NCI-H1092 treated with DMSO at 0.1 percent for 48 hours (cell line): ENCODE measurements around the gene PLGLB1.
"Not testable (repeated sequence)": the region's sequence is repeated elsewhere in the genome, so short reads cannot be mapped to it uniquely, and the experiment has no call there.

Experiments
- DNase-seq: peaks from one replicate; lab custom pipeline; 2025; lab: John Stamatoyannopoulos, UW

Gene PLGLB1

DNA sequence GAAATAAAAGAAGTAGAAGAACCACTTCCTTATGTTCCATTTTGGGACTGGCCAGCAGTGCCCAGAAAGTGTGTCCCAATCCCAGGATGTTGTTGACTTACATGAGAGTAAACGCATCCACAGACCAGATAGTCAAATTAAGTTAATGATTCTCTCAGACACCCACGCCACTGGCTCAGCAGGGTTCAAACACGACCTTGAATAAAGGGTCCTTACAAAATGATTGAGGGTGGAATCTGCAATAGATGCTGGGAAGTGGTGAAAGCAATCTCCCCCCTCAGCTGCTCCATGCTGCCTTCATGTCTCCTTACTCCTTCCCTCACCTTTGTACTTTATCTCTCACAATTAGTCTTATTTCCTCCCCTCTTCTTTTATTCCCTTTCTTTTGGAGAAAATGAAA is at the start of gene PLGLB1:
TSS of gene PLGLB1 (minus strand) at position 101 of the 400 bp plus-strand sequence. CDS start at position 40, 61 bp downstream.
- DNase-seq = not testable (repeated sequence)

GRCh38 chr2:87064305-87064704 is 42.7 kb upstream of the PLGLB1 start:
- not testable (repeated sequence) for DNase-seq

DNA sequence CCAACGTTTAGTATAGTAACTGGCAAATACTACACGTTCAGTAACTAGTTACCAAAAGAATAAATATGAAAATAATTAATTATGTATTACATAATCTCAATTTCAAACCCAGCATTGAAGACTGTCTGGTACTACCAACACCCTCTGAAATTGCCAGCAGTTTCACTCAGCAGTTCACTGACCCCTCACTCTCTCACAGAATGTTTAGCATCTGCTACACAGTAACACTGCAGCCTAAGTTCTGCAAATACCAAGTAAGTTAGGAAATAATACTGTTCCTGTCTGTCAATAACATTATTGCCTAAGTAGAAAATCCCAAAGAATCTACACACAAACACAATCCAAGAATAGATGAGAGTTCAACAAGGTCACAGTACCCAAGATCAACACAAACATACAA is 41.8 kb upstream of the PLGLB1 start:
- not testable (repeated sequence) for DNase-seq

DNA sequence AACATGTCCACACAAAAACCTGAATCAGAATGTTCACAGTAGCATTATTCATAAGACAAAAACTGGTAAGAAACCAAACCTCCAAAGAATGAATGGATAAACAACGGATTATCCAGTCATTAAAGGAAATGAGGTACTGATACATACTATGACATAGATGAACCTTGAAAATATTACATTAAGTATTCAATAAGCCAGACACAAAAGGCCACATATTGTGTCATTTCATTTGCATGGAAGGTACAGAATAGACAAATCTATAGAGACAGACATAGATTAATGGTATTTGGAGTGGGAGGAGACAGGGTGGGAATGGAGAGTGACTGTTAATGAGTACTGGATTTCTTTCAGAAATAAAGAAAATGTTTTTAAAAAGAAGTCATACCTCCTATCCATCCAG is 39.9 kb upstream of the PLGLB1 start:
- DNase-seq = not testable (repeated sequence)

- not testable (repeated sequence) for DNase-seq
Observed at GRCh38 chr2:87057606-87058005, 36.0 kb upstream of the PLGLB1 start.

DNA sequence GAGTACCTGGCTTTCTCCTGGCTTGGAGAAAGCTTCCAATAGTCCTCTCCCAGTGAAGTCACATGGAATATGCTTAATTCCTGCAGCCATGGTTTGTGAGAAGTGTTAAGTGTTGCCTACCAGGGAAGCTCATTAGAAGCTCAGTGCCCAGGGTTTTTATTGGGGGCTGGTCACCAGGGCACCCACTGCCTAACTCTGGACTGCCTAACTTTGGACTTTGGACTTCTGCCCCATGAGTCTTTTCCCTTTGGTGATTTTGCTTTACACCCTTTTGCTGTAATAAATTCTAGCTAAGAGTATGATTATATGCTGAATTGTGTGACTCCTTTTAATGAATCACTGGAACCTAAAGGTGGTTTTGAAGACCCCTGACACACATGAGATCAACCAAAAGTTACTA is 35.2 kb upstream of the PLGLB1 start:
- DNase-seq = not testable (repeated sequence)

DNA sequence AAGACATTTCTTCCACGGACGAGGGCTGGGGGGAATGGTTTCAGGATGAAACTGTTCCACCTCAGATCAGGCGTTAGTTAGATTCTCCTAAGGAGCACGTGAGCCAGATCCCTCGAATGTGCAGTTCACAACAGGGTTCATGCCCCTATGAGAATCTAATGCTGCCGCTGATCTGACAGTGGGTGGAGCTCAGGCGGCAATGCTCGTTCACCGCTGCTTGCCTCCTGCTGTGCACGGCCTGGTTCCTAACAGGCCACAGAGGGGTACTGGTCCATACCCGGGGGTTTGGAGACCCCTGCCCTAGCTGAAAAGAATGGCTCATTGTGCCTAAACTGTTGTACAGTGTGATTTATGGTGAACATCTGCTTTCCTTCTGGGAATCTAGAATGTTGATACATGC is 34.8 kb upstream of the PLGLB1 start:
- DNase-seq = not testable (repeated sequence)

- DNase-seq = not testable (repeated sequence)
Observed at GRCh38 chr2:87054375-87054774, 32.7 kb upstream of the PLGLB1 start.

- not testable (repeated sequence) for DNase-seq
Observed at GRCh38 chr2:87041321-87041978, 19.8 kb upstream of the PLGLB1 start.

GRCh38 chr2:87028607-87029006 is 7.0 kb upstream of the PLGLB1 start:
- DNase-seq = not testable (repeated sequence)

- DNase-seq = not testable (repeated sequence)
Observed at GRCh38 chr2:87026816-87027215, 5.2 kb upstream of the PLGLB1 start.

DNA sequence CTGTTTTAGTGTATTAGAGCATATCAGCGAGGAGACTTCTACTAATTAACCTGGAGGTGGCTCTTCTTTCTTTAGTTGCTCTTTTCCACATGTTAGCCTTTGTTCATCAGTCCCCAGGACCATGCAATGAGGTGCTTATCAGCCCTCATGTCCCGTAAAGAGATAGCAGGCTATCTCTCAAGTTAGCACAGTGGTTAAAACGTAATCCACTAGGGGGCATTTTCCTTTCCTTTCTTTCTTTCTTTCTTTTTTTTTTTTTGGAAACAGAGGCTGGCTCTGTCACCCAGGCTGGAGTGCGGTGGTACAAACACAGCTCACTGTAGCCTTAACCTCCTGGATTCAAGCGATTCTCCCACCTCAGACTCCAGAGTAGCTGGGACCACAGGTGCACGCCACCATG is 4.3 kb upstream of the PLGLB1 start:
- DNase-seq = not testable (repeated sequence)

DNA sequence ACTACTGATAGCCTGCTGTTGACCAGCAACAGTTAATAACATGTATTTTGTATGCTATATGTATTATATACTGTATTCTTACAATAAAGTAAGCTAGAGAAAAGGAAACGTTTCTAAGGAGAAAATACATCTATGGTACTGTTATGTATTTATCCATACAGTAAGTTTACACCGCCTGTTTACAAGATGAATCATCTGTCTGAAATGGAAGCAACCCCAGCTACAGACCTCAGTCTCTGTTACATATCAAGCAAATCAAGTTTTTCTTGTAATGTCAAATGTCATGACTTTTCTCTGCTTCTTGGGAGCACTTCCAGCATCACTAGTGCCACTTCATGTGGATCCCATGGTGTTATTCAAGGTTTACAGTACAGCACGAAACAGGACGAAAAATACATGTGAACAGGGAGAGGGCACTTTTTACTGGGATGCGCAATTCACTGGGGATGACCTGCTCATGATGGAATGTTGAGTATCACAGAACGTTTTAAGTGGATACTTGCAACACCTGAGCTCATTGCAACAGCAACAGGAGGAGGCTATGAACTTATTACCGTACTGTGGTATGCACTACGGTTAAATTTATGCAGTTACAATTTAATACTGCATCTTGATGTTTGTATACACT is 2.5 kb upstream of the PLGLB1 start:
- not testable (repeated sequence) for DNase-seq

- not testable (repeated sequence) for DNase-seq
Observed at GRCh38 chr2:87021043-87021442, 601 bp downstream of the PLGLB1 start.

- not testable (repeated sequence) for DNase-seq
Observed at GRCh38 chr2:87019053-87019452, 2.6 kb downstream of the PLGLB1 start.

DNA sequence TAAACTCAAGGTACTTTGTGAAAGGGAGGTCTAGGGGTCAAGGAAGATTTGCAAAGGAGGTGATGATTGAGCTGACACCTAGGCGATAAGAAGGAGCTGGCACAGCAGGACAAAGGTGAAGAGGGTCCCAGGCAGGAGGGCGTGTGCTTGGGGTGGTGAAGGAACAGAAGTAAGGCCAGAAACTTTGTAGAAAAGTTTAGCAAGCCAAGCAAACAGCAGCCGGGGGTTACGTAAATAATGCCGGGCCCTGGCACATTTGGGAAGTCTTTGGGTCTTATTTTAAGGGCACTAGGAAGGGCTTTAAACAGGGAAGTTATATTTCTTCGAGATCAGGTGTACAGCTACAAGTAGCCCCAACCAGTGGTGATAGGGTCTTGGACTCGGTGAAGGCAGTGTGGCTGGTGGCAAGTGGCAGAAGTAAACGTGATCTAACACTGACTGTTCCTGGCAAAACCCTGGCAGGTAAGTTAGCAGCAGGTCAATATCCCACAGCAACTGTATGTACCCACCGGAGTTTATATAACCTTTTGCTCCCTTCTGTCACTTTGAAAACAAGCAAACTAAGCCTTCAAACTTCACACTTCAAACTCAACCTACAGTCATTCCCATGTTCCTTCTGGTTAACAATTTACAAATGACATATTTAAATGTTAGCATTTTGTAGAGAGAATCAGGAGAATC is 7.0 kb downstream of the PLGLB1 start:
- DNase-seq = not testable (repeated sequence)

- not testable (repeated sequence) for DNase-seq
Observed at GRCh38 chr2:87004398-87004797, 17.2 kb downstream of the PLGLB1 start.
